Activated CD8-positive, alpha-beta memory T cell treated with anti-CD3 and anti-CD28 coated beads, Interleukin-2, amount 50 U/mL, for 4 hours (primary cell): ENCODE data around the gene COL4A2.

ENCODE experiments used
- DNase-seq: peaks from one replicate; pipeline ENCODE4 v3.0.0-alpha.2; 2020

The COL4A2 gene

GRCh38 chr13:110503979-110504499 is 197.0 kb downstream of the COL4A2 start:
- DNase-seq = no peak

GRCh38 chr13:110505594-110505993 is 198.5 kb downstream of the COL4A2 start:
- DNase-seq = no peak

DNA sequence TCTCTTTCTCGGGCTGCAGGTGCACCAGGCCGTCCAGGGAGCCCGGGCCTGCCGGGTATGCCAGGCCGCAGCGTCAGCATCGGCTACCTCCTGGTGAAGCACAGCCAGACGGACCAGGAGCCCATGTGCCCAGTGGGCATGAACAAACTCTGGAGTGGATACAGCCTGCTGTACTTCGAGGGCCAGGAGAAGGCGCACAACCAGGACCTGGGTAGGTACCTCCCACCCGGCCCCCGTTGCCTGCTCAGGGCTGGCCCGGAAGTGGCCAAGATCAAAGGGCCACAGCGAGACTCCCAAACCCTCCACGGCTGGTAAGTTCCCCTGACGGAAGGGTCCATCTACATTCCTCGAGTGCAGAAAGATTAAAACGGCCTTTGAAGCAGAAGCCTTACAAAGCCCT is 199.3 kb downstream of the COL4A2 start:
- DNase-seq = no peak

DNA sequence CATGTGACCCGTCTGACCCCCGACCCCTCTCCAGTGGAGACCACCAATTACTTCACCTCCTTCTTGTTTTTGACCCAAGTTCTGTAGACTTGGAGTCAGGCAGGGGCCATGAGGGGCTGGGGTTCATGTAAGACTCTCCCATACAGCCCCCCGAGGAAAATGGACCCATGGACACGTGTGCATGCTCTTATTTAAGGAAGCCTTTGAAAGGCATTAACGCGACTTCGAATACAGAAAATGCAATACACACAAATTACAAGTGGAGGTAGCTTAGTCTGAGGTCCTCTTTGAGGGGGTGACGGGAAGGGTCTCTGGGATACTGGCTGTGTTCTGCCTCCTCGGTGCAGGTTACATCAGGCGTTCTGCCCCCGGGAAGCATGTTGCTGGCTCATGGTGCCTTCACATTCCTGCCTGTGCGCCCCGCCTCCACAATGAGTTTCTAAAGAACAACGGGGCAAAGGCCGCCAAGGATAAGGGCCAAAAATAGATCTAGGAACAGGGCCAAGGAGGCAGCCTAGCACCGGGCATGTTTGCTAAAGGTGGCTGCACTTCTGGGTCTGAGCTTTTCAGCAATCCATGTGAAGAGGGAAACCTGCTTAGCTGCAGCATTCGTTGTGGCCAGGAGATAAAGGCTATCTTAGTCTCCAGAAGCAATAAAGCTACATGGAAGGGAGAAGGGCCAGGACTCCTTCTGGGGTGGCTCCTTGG is 199.9 kb downstream of the COL4A2 start:
- no peak for DNase-seq

- DNase-seq = no peak
Measured at GRCh38 chr13:110507678-110508381, 200.7 kb downstream of the COL4A2 start.

GRCh38 chr13:110509478-110509926 is 202.4 kb downstream of the COL4A2 start:
- DNase-seq = no peak

- DNase-seq = no peak
Measured at GRCh38 chr13:110509971-110510786, 203.1 kb downstream of the COL4A2 start.

- no peak for DNase-seq
Measured at GRCh38 chr13:110511509-110512181, 204.6 kb downstream of the COL4A2 start.

DNA sequence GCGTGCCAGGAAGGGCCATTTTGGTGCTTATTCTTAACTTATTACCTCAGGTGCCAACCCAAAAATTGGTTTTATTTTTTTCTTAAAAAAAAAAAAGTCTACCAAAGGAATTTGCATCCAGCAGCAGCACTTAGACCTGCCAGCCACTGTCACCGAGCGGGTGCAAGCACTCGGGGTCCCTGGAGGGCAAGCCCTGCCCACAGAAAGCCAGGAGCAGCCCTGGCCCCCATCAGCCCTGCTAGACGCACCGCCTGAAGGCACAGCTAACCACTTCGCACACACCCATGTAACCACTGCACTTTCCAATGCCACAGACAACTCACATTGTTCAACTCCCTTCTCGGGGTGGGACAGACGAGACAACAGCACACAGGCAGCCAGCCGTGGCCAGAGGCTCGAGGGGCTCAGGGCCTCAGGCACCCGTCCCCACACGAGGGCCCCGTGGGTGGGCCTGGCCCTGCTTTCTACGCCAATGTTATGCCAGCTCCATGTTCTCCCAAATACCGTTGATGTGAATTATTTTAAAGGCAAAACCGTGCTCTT is 205.2 kb downstream of the COL4A2 start:
- DNase-seq = no peak

GRCh38 chr13:110516500-110516899 is 209.4 kb downstream of the COL4A2 start:
- DNase-seq = no peak

DNA sequence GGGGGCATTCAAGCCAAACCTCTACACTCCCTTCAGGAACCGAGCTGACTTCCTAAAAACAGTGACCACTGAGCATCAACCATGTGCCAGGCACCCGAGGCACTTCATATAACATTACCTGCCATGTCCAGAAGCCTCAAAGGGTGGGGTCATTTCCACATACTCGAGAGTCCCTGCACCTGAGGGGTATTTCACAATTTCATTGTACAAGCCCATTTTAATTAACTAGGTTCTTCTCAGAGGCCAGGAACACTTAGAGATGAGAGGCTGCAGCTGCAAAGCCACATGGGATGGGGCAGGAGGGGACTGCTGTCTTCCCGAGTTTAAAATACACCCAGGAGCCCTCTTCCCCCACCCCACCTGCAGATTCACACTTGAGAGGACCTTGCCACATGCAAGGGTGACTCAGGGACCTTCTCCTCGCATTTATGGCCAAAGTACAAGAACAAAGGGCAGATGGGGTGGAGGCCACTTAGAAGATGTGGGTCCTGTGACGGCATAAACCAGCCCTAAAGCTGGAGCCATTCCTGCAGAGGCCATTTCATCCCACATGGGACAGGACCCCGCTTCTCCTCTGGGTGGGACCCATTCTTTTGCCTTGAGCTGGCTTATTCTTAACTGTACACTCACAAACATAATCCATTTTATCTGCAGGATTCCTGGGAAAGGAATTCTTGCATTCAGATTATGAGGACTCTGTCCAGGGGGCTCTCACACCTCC is 210.6 kb downstream of the COL4A2 start:
- DNase-seq = no peak

GRCh38 chr13:110518226-110518525 is 211.1 kb downstream of the COL4A2 start:
- no peak for DNase-seq

DNA sequence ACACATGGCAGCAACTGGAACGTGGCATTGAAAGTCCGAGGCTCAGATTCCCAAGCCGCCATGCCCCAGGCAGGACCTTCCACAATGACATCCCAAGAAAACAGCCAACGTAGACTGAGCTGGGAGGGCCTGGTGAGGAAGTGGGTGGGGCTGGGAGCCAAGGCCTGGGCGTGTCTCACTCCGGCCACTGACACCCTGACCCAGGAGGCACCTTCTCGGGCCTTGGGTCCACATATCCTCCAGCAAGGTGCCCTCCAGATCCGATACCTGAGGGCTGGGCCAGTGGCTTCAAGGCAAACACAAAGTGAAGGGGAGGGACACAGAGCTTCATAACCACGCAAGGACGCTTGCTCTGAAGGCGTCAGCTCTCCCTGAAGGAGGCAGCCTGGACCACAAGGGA is 211.5 kb downstream of the COL4A2 start:
- DNase-seq = no peak

- DNase-seq = no peak
Measured at GRCh38 chr13:110519046-110519445, 212.0 kb downstream of the COL4A2 start.

DNA sequence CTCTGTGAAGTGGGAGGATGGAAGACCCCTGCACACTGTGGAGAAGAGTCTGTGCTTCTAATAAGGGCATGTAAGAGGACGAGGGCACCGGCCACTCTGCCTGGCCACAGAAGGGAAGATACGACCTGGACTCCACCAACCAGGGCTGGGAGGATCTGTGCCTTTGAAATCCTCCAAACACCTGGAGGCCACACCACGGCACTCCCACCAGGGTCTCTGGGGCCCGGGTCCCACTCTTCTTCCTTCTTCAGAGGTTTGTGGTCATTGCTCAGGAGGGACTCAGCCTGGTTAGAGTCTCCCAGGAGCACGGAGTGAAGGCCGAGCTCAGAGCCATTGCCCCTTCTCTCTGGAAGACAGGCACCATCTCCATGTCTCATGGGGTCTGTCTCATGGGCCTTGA is 212.4 kb downstream of the COL4A2 start:
- no peak for DNase-seq

DNA sequence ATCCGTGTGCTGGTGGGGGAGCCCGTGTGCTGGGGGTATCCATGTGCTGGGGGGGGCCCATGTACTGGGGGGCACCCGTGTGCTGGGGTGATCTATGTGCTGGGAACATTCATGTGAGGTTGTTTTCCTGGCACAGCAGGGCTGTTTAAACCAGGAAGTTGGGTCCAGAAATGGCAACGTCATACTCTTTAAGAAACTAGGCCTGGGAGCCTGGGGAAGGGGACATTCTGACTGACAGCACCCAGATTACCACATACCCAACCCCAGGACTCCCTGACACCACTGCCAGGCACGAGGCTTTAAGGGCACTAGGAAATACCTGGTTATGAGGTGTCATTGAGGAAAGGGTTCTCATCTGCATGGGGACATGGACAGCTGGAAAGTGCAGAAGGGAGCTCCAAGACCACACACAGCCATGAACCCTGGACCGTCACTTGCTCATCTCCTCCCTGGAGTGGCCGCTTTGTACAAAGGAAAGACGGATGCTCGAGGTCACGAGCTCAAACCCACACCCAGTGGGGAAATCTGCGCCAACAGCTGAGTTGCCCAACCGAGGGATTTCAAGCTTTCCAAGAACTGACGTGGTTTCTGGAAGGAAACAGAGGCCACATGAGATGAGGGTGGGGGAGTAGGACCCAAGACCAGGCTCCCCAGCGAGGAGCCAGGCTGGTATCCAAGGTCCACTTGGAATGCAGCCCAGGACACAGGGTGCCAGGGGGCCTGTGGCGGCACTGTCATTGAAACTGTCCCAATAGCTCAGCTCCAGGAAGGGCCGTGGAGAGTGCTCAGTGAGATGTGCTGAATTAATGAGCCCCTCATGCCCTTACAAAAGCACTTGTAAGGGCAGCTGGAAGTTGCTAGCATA is 213.6 kb downstream of the COL4A2 start:
- no peak for DNase-seq

DNA sequence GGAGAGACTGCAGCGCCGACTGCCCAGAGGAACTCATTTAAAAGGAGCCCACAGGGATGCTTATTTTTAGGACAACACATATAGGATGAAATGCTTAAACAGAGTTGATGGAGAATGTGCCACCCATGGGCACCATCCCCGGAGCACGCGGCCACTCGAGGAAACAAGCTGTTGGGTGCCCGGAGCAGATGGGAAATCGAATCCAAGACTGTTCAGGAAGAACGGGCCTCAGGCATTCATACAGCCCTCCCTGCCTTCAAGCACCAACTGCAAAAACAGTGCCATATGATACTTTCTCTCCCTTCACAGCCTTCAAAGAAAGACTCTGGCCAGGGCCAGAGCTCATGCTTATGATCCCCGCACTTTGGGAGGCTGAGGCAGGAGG is 214.2 kb downstream of the COL4A2 start:
- DNase-seq = no peak

GRCh38 chr13:110521946-110522345 is 214.9 kb downstream of the COL4A2 start:
- no peak for DNase-seq

DNA sequence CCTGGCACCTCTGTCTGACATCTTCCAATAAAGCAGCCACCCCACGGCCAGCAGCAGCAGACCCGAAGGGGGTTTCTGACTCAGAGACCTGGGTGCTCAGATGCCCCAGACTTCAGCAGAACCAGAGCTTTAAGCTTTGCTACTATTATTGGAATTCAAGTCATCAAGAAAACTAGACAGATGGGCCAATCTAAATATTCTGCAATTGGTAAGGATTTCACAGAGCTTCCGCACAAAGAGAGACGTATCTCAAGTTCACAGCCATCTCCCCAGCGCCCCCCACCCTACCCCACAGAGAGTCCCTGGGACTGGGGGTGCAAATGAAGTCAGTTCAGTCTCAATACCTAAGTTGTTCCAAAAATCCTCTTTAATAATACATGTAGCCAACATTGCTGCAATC is 215.6 kb downstream of the COL4A2 start:
- DNase-seq = no peak

DNA sequence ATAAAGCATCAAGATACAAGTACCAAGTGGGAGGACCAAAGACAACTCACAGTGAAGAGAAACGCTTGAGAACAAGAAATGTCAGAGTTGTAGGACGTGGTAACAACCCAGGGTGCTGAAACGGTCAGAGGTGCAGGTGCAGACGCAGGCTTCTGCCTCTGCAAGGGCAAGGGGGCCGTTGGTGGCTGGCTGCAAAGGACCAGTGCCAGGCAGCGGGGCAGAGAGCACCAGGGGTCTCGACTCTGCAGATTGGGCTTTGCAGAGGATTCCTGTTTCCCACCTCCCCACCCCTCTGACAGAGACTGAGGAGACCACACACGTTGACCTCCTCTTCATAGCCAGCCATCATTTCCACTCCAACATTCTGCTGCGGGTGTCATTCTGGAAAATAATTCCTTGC is 216.1 kb downstream of the COL4A2 start:
- DNase-seq = no peak
